GM19099 (cell line): ENCODE measurements around the gene CORO7.

Experiments
- POLR2A ChIP-seq: IDR thresholded peaks from 3 replicates; pipeline ENCODE4 v1.6.1; 2011; ENCODE audit warnings: low read depth; ENCODE audit not compliant: insufficient read length; ENCODE audit errors: extremely low read depth

CORO7 gene

DNA sequence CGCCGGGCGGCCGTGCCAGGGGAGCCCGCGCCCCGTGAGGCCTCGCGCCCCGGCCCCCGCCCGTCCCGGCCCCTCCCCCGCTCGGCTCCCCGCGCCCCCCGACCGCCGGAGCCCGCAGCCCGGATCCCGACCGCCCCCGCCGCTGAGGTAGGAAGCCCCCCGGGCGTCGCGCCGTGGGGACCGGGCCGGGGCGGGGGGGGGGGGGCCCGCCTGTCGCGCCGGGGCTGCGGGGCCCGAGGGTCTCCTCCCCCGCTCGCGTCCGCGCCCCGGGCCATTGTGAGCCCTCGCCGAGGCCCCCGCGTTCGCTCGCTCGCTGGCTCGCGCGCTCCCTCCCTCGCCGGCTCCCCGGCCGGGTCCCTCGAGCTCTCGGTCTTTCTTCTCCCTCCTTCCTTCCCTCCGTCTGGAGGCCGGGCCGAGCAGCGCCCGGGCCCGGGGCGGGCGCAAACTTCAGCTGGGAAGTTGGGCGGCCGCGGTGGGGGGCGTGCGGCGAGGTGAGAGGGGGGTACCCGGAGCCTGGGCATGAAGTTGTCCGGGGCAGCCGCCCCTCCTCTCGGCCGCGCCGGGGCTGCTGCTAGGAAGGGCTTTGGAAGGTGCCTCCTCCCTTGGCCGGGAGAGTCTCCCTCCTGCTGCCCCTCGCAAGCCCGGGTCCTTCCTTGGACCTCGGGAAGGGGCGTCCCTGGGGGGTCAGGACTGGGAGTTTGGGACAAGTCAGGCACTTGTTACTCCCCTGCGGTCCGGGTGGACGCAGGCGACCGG lies 100.1 kb downstream of the CORO7 start:
- no peak for TF ChIP-seq POLR2A

DNA sequence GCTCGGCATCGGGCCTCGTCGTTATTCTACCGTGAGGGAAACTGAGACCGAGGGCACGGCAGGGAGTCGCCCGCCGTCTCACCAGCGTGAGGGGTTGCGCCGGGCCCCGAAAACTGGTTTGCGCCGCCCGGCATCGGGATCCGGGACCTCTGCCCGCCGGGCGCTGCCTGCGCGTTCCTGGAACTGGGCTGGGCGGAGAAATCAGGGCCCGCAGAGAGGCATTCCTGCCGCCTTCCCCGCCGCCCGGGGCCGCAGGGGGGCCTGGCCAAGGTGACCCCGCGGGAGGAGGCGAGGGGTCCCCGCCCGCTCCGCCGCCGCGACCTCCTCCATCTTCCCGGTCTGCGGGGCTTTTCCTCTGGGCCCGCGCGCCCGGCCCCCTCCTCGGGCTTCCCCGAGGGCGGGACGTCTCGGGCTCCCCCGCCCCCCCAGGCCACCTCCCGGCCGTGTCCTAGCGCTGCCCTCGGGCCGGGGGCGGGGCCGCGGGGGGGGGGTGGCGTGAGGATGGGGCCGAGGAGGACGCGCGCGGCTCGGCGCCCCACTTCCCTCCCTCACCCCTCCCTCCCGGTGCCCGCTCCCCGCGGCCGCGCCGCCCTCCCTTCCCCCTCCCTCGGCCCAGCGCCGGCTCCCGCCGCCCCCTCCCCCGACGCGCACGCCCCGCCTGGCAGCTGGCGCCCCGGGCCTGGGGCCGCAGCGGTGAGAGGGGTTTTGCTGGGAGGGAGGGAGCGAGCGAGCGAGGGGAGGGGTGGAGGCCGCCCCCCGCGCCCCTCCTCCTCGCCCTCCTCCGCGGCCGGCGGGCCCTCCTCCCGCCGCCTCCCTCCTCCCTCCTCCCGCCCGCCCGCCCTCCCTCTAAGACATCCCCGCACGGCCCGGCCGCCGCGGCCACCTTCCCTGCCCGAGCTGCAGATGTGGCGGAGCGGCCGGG lies 100.9 kb downstream of the CORO7 start, which contains the start of gene GLIS2:
Gene GLIS2, plus strand, starts transcription at position 882 of the 922 bp plus-strand sequence. CDS start 16,214 bp downstream, outside the sequence.
- no peak for TF ChIP-seq POLR2A

DNA sequence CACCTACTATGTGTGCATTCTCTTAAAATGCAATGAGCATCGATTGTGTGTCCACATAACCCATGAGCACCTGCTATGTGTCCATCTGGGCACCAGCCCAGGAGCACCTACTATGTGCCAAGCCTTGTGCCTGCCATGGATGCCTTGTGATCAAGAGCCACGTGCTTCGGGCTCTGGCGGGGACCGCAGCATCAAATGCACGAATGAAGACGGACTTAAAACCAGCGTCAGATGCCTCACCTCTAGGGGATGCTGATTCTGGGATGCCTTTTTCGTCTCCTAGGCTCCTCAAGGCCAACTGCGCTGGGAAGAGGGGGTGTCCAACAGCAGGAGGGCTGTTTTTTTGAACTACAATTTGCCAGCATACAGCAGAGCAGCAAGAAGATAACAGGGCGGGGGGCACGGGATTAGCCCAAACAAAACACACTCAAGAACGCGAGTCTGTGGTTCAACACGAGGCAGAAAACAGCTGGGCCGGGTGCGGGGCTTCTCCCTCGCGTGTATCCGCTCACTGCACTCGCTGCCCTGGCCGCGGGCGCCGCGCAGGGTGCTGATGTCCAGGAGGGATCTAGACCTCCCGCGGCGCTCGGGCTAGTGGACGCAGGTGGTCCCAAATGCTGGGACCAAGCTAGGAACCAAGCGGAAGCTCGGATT lies 101.7 kb downstream of the CORO7 start:
- peak; percentile 3 for TF ChIP-seq POLR2A

DNA sequence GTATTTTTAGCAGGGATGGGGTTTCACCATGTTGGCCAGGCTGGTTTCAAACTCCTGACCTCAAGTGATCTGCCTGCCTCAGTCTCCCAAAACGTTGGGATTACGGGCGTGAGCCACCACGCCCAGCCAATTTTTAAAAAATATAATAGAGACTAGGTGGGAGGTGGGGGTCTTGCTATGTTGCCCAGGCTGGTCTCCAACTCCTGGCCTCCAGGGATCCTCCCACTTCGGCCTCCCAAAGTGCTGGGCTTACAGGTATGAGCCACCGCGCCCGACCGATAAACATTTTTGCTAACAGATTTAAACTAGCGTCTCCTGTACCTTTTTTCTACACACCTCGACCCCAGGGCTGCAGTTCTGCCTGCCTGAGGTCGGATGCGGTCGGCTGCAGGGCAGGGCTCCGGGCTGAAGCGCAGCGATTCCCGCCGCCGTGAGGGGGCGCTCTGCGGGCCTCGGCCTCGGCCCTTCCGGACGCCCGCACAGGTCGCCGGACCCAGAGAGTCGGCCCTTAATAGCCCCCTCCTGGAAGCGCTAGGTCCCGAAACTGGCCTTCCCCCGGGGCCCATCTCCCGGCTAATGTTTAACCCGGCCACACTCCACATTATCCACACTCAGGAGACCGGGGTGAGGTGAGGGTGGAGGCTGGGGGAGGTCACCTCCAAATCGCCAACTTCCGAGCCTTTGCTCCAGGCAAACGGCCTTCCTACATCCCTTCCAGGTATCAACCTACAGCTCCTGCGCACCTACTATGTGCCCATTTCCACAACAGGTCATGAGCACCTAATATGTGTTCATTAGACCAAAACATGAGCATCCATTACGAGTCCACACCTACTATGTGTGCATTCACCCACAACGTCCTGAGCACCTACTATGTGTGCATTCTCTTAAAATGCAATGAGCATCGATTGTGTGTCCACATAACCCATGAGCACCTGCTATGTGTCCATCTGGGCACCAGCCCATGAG lies 102.5 kb downstream of the CORO7 start:
- TF ChIP-seq POLR2A: peak; percentile 21

DNA sequence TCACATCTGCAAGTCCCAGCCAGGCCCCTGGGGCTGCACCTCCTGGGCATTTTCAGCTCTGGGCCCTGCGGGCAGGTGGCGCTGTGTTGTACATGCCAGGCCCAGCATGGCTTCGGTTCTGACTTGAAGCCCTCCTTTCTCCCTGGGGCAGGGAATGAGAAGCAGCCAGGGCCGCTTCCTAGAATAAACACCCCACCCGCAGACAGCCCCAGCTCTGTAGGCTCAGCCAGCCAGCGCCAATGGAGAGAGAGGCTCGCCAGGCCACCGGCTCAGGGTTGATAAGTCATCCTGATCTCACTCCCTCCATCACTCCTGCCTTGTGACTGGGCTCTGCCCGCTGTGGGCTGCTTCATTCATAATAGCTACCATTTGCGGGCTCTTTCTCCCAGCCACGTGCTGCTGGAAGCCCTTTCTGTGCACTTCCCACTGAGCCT lies 106.5 kb downstream of the CORO7 start:
- no peak for TF ChIP-seq POLR2A

DNA sequence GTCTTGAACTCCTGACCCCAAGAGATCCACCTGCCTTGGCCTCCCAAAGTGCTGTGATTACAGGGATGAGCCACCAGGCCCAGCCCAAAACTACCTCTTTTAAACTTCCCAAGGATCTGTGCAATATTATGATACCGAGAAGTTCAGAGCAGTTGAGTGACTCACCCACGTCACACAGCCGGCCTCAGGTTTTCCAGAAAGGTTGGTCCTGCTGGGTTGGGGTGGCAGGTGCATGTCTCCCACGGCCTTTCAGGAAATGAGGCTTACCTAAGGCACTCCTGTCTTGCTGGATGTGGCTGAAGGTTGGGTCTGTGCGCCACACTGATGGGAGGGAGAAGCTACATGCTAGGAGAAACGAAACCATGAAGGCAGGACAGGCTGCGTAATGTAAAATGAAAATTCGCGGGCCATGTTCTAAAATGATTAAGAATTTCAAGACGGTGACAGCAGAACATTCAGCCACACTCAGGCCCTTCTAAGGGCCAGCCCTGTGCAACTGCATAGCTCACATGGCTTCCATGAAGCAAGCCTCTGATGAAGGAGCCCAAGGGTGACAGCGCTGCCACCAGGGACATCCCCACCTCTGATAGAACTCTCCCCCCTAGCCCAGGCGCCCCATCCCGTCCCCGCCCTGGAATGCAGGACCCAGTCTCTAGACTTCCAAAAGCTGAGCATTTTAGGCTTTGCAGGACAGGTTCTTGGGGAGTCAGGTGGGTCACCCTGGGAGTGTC lies 107.1 kb downstream of the CORO7 start:
- no peak for TF ChIP-seq POLR2A

DNA sequence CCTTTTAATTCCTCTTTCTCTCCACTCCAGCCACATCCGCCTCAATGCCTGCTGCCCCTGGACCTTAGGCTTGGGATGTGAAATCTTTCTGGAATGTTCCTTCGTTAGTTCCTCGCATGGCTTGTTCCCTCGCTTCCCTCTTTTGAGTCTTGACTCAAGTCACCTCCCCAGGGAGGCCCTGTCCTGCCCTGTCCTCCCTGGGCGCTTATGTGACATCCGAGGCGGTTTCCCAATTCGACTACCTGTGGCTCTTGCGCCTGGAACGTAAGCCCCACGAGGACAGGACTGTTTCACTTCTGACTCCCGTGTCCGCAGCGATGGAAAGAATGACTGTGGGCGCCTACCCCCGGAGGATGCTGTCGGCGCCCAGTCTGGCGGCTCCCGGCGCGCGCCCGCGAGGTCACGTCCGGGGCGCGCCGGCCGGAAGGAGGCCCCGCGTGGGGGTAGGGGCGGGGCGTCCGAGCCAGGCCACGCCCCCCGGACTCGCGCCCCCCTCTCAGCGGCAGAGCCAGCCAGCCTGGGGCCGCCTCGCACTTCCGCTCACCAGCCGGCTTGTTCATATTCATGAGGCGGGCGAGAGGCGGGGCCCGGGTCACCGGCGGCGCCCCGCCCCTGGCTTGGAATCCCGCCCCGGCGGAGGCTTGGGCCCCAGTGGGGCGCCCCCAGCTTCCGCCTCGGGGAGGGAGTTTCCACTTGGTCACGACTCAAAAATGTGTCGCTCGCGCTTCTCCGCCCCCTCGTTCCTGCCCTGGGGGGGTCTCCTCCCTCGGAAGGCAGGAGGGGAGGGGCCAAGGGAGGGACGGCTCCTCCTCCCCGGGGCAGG lies 109.0 kb downstream of the CORO7 start:
- peak; percentile 82 for TF ChIP-seq POLR2A

DNA sequence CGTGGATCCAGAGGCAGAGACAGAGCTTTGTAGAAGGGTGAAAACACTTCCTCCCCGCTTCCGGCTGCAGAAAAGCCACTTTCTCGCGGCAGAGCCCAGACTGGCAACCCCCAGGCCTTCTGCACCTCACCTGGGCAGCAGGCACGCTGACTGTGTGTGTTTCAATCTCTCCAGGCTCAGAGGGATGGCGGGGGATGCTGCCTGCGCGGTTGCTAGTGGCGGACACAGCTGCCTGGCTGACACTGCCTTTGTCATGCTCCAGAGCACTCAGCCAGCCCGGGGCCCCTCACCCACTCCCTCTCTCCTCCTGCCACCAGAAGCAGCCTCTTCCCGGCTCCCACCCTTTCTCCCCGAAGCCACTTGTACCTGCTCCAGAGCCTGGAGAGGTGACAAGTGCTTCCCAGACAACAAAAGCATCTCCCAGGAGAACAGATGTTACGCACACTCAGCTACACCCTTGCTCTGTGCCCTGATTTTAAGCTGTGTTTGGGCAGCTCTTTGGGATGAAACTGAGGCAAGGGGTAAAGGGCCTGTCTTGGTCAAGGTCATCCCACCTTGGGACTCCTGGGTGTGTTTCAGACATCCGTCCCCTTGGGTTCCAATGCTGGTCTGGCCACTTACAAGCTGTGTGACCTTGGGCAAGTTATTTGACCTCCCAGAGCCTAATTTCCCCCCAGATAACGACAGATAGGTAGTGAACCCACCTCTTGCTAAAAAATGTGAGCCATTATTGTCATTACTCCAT lies 109.8 kb downstream of the CORO7 start:
- TF ChIP-seq POLR2A: peak; percentile 48
